ENCODE results near the gene TOM1L2.
A peak's percentile ranks its signal among the peaks of the same experiment; 100 is the strongest.

The TOM1L2 gene

DNA sequence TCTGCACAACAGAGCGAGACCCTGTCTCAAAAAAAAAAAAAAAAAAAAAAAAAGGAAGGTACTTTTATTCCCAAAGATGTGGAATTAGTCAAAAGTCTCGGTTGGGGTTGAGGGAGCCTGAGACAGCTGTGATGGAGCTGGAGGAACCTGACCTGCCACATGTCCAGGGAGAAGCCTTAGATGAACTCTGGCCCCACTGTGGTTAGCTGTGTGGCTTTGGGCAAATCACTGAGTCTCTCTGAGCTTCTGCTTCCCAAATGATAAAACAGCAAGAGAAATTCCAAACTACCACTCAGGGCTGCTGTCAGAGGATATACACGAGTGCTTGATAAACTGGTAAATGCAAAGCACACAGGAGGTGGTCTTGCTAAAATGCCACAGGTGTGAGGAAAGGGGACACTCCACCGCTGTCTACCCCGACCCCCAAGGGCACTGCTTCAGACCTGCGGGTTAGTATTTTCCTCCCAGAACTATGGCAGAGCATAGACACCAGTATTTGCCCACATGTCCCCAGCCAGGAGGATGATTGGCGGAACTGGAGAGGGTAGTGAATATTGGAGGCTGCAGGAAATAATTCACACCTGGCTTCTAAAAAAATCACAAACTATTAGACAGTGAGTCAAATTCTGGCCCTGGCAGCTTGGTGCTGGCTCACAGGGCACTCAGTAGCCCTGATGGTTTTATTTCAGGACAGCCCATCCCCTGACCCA lies 15.1 kb upstream of the TOM1L2 start:
- DNase-seq (ENCODE audit: low spot score) = no peak
- CTCF ChIA-PET = interaction anchor here (1.0 kb wide), 1 partner anchor 74 kb away, joined by 3 read pairs; no protein-coding TSS in a partner anchor
- POLR2A ChIA-PET (ENCODE audit: low non-redundant PET) = no interaction called here
- TF ChIP-seq, protein P1, sequence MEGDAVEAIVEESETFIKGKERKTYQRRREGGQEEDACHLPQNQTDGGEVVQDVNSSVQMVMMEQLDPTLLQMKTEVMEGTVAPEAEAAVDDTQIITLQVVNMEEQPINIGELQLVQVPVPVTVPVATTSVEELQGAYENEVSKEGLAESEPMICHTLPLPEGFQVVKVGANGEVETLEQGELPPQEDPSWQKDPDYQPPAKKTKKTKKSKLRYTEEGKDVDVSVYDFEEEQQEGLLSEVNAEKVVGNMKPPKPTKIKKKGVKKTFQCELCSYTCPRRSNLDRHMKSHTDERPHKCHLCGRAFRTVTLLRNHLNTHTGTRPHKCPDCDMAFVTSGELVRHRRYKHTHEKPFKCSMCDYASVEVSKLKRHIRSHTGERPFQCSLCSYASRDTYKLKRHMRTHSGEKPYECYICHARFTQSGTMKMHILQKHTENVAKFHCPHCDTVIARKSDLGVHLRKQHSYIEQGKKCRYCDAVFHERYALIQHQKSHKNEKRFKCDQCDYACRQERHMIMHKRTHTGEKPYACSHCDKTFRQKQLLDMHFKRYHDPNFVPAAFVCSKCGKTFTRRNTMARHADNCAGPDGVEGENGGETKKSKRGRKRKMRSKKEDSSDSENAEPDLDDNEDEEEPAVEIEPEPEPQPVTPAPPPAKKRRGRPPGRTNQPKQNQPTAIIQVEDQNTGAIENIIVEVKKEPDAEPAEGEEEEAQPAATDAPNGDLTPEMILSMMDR (conservative IDR thresholded peaks at IDR 0.05; ENCODE audit: low read depth) = no peak
- peak overlapping the region; percentile 11; the same call in 1 of the 2 replicates for H3K27ac ChIP-seq

DNA sequence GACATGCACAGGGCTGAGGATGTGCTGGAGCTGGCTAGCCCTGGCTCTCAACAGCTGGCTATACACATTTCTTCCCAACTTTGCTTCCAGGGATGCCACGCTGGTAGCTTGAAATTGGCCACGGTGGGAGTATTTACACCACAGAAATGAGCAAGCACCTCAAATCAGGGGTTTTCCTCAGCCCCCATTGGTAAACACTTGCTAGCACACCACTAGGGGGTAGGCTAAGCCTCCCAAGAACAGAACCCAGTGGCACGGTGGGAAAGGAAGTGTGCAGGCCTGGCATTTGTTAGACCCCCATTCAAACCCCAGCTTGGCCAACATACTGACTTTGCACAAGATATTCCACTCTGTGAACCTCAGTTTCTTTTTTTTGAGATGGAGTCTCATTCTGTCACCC lies 13.4 kb upstream of the TOM1L2 start:
- POLR2A ChIA-PET (ENCODE audit: low non-redundant PET) = no interaction called here
- DNase-seq (ENCODE audit: low spot score) = no peak
- no peak overlapping the region; the same call in 1 of the 2 replicates for H3K27ac ChIP-seq
- CTCF ChIA-PET = interaction anchor here (0.9 to 1.5 kb wide), 2 partner anchors 9 to 66 kb away, joined by 5 to 6 read pairs; no protein-coding TSS in a partner anchor
- TF ChIP-seq, protein P1 (conservative IDR thresholded peaks at IDR 0.05; ENCODE audit: low read depth) = no peak

DNA sequence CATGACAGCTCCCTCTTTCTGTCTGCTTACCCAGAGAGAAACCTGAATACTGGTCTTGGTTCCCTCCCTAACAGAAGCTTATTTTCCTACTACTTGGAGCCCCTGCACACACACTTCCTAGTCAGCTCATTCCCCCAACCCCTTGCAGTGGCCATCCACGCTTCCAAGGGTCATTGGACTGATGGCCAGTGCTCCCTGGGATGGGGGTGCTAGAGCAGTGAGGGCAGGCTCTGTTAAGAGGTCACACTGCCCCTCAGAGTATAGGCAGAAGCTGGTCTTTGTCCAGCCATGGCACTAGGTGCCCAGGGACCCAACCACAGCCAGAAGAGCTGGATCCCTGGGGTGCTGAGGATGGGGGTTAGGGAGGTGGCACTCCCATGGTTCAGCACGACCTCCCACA lies 13.0 kb upstream of the TOM1L2 start:
- no peak overlapping the region; the same call in 1 of the 2 replicates for H3K27ac ChIP-seq
- TF ChIP-seq, protein P1 (conservative IDR thresholded peaks at IDR 0.05; ENCODE audit: low read depth) = no peak
- no peak for DNase-seq (ENCODE audit: low spot score)
- ChIA-PET POLR2A (ENCODE audit: low non-redundant PET) (no interaction called here), CTCF (interaction anchor here (0.7 to 1.5 kb wide), 3 partner anchors 9 to 732 kb away, joined by 4 to 6 read pairs (median 5); no protein-coding TSS in a partner anchor)

DNA sequence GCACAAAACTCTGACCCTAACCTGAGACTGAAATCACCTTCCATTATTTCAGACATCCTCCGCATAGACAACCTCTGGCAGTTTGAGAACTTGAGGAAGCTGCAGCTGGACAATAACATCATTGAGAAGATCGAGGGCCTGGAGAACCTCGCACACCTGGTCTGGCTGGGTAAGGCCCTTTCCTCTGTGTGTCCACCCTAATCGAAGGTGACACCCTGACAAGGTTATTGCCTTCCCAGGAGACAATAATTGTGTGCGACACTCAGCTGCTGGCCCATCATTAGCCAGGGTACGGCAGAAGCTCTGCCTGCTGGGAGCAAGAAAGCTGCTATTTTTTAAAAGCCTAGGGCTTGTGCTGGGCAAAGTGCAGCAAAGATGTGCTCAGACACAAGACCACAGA lies 11.6 kb upstream of the TOM1L2 start:
- DNase-seq (ENCODE audit: low spot score) = no peak
- TF ChIP-seq, protein P1 (conservative IDR thresholded peaks at IDR 0.05; ENCODE audit: low read depth) = no peak
- peak overlapping the region; percentile 54 for H3K27ac ChIP-seq
- ChIA-PET POLR2A (ENCODE audit: low non-redundant PET) (no interaction called here), CTCF (no interaction called here)

DNA sequence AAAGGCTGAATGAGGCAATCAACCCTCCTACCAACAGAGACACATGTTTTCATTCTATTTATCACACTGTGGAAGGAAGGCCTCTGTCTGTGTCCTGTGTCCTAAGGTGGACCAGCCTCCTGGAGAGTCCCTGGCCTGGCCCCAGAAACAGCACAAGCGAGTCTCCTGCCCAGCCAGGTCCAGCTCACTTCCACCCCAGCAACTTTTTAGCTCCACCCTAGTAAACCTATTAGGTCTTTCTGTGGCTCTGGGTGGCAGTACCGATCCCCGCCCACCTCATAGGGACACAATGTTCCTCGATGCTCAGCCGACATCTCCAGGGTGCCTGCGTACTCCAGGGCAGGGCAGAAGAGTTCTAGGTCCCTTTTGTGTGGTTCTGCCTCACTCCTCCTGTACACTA lies 11.2 kb upstream of the TOM1L2 start:
- DNase-seq (ENCODE audit: low spot score) = no peak
- H3K27ac ChIP-seq = peak overlapping the region; percentile 54
- TF ChIP-seq, protein P1 (conservative IDR thresholded peaks at IDR 0.05; ENCODE audit: low read depth) = no peak
- POLR2A ChIA-PET (ENCODE audit: low non-redundant PET) = no interaction called here
- CTCF ChIA-PET = no interaction called here

DNA sequence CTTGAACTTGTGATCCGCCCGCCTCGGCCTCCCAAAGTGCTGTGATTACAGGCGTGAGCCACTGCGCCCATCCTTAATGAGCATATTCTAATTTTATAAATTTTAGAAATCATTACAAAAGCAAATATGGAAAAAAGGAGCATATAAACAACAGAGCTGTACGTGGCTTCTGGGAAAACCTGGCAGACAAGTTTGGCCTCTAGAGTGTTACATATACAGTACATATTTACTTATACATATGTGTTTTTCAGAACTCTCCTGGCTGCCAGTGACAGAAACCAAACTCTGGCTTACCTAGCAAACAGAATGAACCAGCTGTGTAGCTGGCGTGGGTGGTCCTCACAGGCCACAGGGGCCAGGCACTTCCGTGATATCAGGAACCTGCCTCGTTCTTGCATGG lies 10.6 kb upstream of the TOM1L2 start:
- ChIA-PET CTCF (no interaction called here), POLR2A (ENCODE audit: low non-redundant PET) (no interaction called here)
- H3K27ac ChIP-seq = peak overlapping the region; percentile 54
- no peak for DNase-seq (ENCODE audit: low spot score)
- TF ChIP-seq, protein P1 (conservative IDR thresholded peaks at IDR 0.05; ENCODE audit: low read depth) = no peak
